LNCAP (cell line): Measurements from ENCODE around the gene C1orf174.

ENCODE experiments used
- TF ChIP-seq, protein P1 (sequence below): fragments of 450-650 bp; IDR thresholded peaks from 2 replicates; pipeline ENCODE4 v1.5.1; 2017; ENCODE audit warnings: mild to moderate bottlenecking

Gene C1orf174

DNA sequence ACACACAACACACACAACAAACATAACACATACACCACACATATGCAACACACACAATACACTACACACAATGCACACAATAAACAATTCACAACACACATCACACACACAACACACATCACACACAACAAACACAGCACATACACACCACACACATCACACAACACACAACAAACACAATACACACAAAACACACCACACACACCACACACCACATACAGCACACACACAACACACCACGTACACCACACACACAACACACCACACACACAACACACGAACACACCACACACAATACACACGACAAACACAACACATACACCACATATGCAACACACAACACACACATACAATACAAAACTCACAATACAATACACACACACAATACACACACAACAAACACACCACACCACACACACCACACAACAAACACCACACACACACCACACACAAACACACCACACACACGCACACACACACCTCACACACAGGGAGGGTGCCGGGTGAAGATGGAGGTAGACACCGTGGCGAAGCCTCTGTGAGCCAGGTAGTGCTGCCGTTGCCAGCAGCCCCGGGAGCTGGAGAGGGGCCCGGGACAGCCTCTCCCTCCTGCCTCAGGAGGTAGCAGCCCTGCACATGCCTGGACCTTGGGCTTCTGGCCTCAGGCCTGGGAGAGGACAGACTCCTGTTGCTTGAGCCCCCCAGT lies 30.4 kb upstream of the C1orf174 start:
- TF ChIP-seq, protein P1, sequence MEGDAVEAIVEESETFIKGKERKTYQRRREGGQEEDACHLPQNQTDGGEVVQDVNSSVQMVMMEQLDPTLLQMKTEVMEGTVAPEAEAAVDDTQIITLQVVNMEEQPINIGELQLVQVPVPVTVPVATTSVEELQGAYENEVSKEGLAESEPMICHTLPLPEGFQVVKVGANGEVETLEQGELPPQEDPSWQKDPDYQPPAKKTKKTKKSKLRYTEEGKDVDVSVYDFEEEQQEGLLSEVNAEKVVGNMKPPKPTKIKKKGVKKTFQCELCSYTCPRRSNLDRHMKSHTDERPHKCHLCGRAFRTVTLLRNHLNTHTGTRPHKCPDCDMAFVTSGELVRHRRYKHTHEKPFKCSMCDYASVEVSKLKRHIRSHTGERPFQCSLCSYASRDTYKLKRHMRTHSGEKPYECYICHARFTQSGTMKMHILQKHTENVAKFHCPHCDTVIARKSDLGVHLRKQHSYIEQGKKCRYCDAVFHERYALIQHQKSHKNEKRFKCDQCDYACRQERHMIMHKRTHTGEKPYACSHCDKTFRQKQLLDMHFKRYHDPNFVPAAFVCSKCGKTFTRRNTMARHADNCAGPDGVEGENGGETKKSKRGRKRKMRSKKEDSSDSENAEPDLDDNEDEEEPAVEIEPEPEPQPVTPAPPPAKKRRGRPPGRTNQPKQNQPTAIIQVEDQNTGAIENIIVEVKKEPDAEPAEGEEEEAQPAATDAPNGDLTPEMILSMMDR, result no peak

DNA sequence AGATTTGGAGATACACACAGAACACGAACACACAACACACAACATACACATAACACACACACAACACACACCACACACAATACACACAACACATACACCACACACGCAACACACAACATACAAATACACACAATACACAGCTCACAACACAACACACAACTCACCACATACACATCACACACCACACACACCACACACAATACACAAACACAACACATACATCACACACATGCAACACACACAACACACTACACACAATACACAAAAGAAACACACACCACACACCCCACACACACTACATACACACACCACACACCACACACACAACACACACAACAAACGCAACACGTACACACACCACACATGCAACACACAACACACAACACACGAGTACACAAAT lies 29.1 kb upstream of the C1orf174 start:
- TF ChIP-seq, protein P1, result no peak

DNA sequence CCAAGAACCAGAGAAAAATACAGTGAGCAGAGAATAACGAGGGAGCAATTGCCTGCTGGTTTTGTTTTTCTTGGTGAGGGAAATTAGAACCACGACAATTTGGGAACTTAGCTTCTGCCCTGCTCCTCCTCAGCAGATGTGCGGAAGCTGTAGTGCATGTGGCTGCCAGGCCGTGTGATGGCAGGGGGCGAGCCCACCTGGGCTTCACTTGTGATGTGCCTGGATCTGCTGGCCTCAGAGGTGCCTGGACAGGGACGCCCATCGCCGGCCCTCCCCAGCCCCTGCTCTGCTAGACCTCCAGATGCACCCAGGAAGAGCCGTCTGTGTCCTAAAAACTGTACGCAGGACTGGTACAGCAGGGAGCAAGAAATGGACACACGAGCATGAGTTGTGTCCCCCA lies 28.5 kb upstream of the C1orf174 start:
- TF ChIP-seq, protein P1, result no peak

DNA sequence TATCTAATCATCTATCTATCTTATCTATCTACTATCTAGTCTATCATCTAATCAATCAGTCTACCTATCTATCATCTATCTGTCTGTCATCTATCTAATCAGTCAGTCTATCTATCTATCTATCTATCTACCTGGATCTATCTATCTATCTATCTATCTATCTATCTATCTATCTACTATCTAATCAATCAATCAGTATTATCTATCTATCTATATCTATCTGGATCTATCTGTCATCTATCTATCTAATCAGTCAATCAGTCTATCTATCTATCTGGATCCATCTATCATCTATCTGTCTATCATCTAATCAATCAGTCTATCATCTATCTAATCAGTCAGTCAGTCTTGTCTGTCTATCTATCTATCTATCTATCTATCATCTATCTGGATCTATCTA lies 26.9 kb upstream of the C1orf174 start:
- TF ChIP-seq, protein P1, result no peak

DNA sequence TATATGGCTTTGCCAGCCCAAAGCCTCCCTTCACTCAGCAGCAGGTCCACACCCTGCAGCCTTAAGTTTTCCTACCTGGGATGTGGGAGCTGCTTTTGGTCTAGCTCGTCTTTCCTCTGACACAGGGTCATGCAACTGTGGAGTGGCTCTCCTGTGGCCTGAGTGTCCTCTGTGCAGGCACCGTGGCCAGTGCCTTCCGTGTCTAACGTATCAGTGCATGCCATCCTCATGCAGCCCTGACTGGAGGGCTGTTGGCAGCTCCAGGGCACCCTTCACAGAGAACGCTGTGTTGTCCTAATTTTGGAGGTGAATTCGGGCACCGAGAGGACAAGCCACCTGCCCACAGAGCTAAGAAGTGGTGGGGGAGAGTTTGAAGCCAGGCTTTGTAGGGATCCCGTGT lies 25.7 kb upstream of the C1orf174 start:
- TF ChIP-seq, protein P1, result no peak

DNA sequence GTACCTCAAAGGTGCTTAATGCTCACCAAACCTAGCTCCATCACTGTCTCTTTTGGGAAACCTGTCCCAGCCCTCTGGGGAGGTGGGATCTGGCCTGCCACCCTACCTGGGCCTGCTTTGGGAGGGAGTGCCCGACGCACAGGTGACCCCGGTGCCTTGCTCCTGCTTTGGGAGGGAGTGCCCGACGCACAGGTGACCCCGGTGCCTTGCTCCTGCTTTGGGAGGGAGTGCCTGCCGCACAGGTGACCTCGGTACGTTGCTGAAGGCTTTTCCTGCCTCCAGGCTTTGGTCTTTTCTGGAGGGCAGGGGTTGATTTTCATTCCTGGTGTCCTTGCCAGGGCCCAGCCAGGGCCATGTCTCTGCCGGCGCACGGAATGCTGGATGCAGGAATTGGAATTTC lies 25.2 kb upstream of the C1orf174 start:
- TF ChIP-seq, protein P1, result no peak

DNA sequence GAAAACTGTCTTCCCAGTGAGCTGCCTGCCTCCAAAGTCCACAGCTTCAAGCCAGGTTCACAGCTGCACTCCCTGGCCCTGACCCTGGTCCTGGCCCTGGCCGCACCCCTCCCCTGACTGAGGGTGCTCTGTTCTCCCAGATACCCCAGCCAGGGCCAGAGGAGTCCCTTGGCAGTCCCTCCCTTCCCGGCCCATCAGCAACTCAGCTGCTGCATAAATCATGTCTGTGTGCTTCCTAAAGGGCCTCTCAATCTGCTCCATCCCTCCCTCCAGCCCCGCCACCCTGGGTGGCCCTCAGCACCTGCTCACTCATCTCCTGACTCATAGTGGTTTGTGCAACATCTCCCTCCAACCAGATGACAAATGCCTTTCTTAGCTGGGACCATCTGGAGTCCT lies 24.8 kb upstream of the C1orf174 start:
- TF ChIP-seq, protein P1, result no peak
